HK-2 (cell line): Measurements from ENCODE around the gene PTPRJ.
"Not testable (repeated sequence)": the region's sequence is repeated elsewhere in the genome, so short reads cannot be mapped to it uniquely, and the experiment has no call there.

Source experiments
- DNase-seq: peaks from one replicate; pipeline ENCODE4 v3.0.0-alpha.2; 2018; ENCODE audit not compliant: unreplicated experiment

Gene PTPRJ

DNA sequence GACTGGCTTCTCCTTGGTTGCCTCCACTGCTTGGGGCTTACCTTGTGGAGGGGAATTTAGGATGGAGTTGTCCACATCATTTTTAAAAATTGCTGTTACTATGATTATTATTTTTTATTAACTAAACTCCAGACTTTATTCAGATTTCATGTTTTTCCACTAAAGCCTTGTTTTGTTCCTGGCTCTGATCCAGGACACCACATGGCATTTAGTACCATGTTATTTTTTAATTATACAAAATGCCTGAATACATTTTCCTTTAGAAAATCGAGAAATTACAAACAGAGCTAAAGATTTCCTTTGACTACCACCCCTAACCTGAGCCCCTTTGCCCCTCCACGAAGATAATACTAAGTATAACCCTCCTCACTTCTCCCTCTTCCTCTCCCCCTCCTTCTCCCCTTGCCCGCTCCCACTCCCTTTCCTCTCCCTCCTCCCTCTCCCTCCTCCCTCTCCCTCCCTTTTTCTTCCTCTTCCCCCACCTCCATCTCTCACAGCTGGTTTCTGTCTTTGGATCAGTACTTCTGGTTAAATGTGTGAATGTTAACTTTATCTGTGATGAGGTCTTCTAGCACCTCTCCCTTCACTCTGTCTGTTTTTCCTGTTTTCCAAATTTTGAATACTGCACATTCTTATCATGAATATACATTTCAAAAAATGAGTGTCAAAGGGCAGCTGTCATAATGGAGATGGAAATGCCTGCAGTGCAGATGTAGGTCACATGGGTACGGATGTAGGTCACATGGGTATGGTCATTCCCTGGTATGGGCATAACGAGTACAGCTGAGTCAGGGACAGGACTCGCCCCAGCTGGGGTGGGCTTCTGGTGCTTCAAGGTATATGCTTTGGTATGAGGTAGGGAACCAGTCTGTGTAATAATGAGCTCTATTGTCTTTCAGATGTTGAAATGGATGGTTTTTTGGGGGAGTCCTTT lies 181.9 kb downstream of the PTPRJ start:
- no peak for DNase-seq

DNA sequence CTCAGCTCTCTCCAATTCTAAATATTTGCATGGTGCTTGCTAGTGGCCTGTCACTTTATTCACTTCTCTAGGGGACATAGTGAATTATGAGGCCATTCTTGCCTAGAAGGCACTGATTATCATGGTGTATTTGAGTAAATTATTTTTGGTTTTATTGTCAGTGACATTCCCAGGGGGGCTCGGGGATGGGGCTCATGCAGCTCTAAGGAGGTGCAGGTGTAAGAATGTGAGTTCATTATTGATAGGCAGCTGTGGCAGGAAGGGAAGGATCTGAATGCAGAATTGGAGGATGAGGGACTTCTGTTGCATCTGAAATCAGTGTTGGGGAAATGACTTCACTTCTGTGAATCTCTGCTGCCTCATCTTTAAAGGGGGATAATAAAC lies 182.5 kb downstream of the PTPRJ start:
- no peak for DNase-seq

- no peak for DNase-seq
Measured at GRCh38 chr11:48163360-48164100, 183.2 kb downstream of the PTPRJ start.

DNA sequence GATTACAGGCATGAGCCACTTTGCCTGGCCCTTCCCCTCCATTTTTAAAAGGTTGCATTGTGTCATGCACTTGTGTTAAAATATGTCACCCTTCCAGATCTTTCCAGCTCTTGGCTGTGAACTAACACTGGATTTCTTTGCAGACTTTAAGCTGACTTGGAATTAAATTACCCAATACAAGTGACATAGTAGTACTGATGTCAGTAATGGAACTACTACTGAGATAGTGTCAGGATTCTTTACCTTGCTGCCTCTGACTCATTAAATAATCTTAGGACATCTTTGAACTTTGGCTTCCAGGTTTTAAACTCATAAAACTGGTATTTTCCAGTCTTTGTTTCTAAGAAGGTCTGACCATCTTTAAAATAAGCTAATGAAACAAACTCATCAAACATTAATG lies 184.5 kb downstream of the PTPRJ start:
- no peak for DNase-seq

- DNase-seq: no peak
Measured at GRCh38 chr11:48165426-48165825, 185.1 kb downstream of the PTPRJ start.

DNA sequence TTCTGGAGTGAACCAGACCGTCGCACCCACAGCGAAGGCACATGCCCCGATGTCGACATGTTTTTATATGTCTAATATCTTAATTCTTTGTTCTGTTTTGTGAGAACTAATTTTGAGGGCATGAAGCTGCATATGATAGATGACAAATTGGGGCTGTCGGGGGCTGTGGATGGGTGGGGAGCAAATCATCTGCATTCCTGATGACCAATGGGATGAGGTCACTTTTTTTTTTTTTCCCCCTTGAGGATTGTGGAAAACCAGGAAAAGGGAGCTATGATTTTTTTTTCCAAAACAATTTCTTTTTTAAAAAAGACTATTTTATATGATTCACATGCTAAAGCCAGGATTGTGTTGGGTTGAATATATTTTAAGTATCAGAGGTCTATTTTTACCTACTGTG lies 187.0 kb downstream of the PTPRJ start:
- no peak for DNase-seq

DNA sequence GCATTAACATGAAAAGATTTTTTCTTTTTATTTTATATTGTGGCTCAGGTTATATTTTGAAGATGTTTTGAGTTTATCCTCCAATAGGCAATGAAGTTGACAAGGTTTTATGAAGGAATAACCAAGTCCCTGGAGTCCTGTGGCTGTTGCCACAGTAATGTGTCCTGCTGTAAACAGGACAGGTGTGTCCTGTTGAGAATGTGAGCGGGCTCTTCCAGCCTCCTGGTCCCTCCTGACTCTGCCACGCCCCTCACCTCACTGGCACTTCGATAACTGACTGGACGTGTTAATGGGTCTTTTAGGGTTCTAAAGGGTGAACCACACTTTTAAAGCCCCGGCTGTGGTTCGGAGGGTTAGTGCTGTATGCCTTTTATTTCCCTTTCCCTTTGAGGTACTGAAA lies 188.5 kb downstream of the PTPRJ start:
- no peak for DNase-seq

GRCh38 chr11:48169259-48169658 lies 188.9 kb downstream of the PTPRJ start:
- DNase-seq: no peak

DNA sequence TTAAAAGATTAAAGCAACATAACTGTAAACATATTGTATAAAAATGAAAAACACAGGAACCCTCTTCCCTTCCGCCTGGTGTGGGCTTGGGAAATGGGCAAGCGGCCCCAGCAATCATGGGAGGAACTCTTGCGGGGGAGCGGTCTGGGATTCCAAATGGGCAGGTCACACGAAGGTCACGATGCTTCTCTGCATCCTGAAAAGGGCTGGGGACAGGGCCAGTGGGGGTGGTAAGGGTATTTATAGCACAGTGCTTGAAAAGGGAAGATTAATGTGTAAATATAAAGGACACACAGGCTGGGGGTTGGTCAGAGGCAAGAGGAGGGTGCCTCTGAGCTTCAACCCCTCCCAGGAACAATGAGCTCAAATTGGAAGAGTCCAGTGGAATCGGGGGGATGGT lies 189.4 kb downstream of the PTPRJ start:
- no peak for DNase-seq

- no peak for DNase-seq
Measured at GRCh38 chr11:48170241-48171233, 190.2 kb downstream of the PTPRJ start.

- peak; percentile 48 for DNase-seq
Measured at GRCh38 chr11:48172818-48173609, 192.7 kb downstream of the PTPRJ start.

GRCh38 chr11:48177661-48178060 lies 197.3 kb downstream of the PTPRJ start:
- DNase-seq: no peak

DNA sequence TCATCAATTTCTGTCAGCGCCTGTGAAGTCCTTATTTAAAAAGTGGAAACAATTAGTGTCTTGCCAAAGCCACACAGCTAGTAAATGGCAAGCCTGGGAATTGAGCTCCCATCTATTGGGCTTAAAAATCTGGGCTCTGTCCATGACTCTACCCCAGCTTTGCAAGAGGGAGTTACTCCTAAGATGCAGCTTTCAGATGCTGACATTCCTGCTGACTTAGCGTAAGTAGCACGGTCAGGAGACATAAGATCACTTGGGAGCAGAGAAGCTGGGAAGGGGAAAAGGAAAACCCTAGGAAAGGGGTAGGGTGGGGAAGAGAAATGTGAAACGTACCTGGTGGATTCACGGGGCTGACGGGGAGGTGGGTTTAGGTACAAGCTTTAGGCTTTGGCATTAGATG lies 200.3 kb downstream of the PTPRJ start:
- DNase-seq: no peak

DNA sequence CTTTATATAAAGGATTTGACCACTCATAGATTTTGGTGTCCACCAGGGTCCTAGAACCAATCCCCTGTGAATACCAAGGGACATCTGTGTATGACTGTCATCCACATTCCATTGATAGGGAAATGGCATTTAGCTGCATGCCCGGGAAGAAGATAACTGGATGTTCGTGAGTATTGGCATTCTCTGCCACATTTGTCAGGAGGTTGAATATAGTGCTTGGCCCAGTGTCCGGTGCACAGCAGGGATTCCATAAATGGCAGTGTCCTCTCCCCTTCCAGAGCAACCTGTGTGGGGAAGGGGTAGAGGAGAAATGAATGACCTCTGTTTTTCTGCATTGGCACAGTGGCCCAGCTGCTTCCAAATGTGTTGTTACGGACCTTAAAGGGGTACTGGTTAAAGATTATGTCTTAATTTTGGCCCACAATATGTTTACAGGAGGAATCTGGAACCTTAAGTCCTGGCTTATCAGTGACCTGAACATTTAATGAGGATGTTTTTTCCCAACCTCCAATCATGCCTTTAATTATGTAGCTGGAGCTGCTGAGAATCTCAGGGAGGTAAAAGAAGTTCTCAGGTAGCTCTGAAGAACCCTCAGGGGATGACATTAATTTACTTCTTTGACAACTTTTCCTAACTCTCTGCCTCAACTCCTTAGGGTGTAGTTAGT lies 202.6 kb downstream of the PTPRJ start:
- no peak for DNase-seq

DNA sequence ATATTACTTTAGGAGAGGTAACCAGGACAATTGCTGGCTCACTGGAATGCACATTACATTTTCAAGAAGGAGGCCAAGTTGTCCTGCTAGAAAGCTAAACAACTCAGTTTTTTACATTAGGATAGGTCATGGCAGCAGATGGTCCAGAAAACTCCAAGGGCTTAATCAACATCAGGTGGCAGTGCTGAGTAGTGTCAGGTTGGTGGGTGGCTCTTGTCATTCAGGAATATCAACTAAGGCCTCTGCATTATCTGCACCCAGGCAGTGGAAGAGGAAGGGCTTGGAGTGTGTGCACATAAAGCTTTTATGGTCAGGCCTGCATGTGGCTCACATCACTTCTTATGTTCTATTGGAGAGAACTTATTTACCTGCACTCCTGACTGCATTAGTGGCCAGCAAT lies 204.1 kb downstream of the PTPRJ start:
- no peak for DNase-seq

- DNase-seq: not testable (repeated sequence)
Measured at GRCh38 chr11:48190906-48191654, 210.7 kb downstream of the PTPRJ start.

GRCh38 chr11:48193876-48194275 lies 213.5 kb downstream of the PTPRJ start:
- no peak for DNase-seq

DNA sequence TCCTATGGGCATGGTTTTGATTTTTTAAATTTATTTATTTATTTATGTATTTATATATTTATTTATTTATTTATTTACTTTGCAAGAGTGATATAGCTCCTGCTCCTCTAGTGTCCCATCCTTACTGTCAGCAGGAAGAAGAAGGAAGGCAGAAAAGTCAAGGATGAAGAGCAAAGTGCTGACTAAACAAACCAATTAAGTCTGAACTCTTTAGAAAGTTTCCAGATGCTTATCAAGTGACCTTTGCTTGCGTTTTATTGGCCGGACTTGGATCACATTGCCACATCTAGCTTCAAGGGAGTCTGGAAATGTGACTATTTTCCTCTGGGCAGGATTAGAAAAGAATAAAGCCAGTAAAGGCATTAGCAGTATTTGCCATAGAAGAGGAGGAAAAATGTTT lies 227.5 kb downstream of the PTPRJ start:
- no peak for DNase-seq

GRCh38 chr11:48210052-48210451 lies 229.7 kb downstream of the PTPRJ start:
- DNase-seq: peak; percentile 6

- DNase-seq: no peak
Measured at GRCh38 chr11:48216510-48216909, 236.2 kb downstream of the PTPRJ start, which contains the start of gene OR4B1. Gene OR4B1 (plus strand): TSS chr11:48216810. CDS start chr11:48216810, 0 bp downstream.
